Stomach (tissue), 4 donors: ENCODE results near the gene PON2.

Experiments used
- EP300 ChIP-seq: sonication (generic); formaldehyde crosslinking; IDR thresholded peaks from one replicate; pipeline ENCODE4 v1.6.1; 2017; ENCODE audit warnings: antibody characterized with exemption
- POLR2A ChIP-seq, 4 donors: fragments of 450-650 bp; IDR thresholded peaks; one replicate each; pipeline ENCODE4 v1.6.1; 2016; ENCODE audit warnings: antibody characterized with exemption in 4 of 4, control low read depth in 2 of 4, mild to moderate bottlenecking in 1 of 4, moderate library complexity in 1 of 4
- POLR2AphosphoS5 ChIP-seq, 3 donors: sonication (generic); formaldehyde crosslinking; IDR thresholded peaks; one replicate each; pipeline ENCODE4 v1.6.1; 2016; ENCODE audit warnings: antibody characterized with exemption in 3 of 3
- TF ChIP-seq, protein P1 (sequence below), 7 experiments: fragments of 450-650 bp in 4 of 7; fragments of 200-600 bp in 3 of 7; sonication (generic) in 3 of 7; IDR thresholded peaks; one replicate each; pipeline ENCODE4 v1.5.1; 2016 to 2019; ENCODE audit warnings: antibody characterized with exemption in 7 of 7, control low read depth in 2 of 7, mild to moderate bottlenecking in 1 of 7

DNA sequence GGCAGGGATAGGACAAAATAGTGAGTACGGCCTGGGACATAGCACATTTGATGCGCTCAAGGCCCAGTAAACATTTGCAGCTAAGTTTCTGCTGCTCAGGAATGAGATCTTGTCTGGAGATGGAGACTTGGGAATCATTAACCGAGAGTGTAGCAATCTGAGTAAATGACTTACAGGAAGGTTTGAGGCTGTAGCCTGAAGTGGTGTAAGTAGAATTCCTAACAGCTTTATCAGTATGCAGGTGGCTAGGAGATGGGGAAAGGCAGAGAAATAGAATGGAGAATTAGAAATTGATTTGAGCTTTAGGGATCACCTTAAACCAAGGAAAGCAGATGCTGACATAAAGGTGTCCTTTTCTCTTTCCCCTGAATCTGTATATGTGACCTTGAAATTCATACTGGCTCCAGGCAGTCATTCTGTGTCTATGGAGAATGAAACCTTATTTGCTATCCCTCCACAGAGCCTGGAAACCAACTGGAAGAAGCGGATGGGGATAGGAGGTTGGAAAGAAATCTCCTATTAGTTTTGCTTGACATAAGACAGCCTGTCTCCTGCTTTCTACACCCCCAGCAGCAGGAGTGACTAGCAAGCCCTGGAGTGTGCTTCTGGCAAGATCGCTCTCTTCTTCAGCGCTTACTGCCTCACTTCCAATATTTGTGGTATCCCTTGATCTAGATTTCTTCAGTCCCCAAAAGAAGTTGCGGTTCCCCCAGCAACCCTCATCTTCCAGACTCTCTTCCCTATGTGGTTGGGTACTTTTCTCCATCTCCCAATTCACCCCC lies 6.4 kb upstream of the PON2 start:
- TF ChIP-seq, protein P1, sequence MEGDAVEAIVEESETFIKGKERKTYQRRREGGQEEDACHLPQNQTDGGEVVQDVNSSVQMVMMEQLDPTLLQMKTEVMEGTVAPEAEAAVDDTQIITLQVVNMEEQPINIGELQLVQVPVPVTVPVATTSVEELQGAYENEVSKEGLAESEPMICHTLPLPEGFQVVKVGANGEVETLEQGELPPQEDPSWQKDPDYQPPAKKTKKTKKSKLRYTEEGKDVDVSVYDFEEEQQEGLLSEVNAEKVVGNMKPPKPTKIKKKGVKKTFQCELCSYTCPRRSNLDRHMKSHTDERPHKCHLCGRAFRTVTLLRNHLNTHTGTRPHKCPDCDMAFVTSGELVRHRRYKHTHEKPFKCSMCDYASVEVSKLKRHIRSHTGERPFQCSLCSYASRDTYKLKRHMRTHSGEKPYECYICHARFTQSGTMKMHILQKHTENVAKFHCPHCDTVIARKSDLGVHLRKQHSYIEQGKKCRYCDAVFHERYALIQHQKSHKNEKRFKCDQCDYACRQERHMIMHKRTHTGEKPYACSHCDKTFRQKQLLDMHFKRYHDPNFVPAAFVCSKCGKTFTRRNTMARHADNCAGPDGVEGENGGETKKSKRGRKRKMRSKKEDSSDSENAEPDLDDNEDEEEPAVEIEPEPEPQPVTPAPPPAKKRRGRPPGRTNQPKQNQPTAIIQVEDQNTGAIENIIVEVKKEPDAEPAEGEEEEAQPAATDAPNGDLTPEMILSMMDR (IDR thresholded peaks at IDR 0.05): no peak
- TF ChIP-seq POLR2A (IDR thresholded peaks at IDR 0.05) (no peak), POLR2AphosphoS5 (IDR thresholded peaks at IDR 0.05) (no peak), EP300 (no peak)
